ENCODE results near the gene PAQR6.

GRCh38 chr1:156282479-156283222 is 34.8 kb upstream of the PAQR6 start, which contains the start of gene SMG5:
- peak in 1 of 2 donors; percentile 86 for TF ChIP-seq POLR2A (IDR thresholded peaks at IDR 0.05)
- no peak for TF ChIP-seq CTCF (IDR thresholded peaks at IDR 0.05)

Data from thyroid gland (tissue), 4 donors.